OCI-LY7 (cell line): Measurements from ENCODE around the gene PALLD. TPM values are rescaled to one million over a fixed set of nuclear protein-coding genes. Genes with fewer than 3 reads are reported as not detected.

Experiments used
- BruUV-seq: library from RNA; stranded (reverse); fragments of 400-500 nt; replicated peaks from 2 replicates; lab custom pipeline; 2021; lab: Mats Ljungman, UMichigan
- CTCF ChIA-PET: fragments of 300-600 bp; sonication (Branson Sonifier 250); formaldehyde crosslinking; loops from one replicate; lab custom pipeline; 2022; ENCODE audit warnings: antibody characterized with exemption; ENCODE audit not compliant: unreplicated experiment; lab: Charles Lee
- POLR2A ChIA-PET: fragments of 300-600 bp; sonication (Branson Sonifier 250); formaldehyde crosslinking; loops from one replicate; lab custom pipeline; 2022; ENCODE audit warnings: antibody characterized with exemption; lab: Charles Lee
- DNase-seq: peaks from one replicate; pipeline ENCODE4 v3.0.0-alpha.2; 2015; ENCODE audit warnings: low spot score
- H2AFZ ChIP-seq: fragments of 200-600 bp; sonication (generic), shearing (Covaris generic); 2 replicates; pipeline ENCODE4 v1.6.1; 2014; ENCODE audit warnings: mild to moderate bottlenecking, antibody characterized with exemption, low read length, moderate library complexity
- H3K27ac ChIP-seq: fragments of 200-600 bp; sonication (generic); 2 replicates; pipeline ENCODE4 v1.5.1; 2014; ENCODE audit warnings: mixed run types, low read depth, mild to moderate bottlenecking, moderate library complexity, low read length, inconsistent platforms; ENCODE audit not compliant: poor library complexity, severe bottlenecking
- H3K36me3 ChIP-seq: fragments of 200-600 bp; sonication (generic); 2 replicates; pipeline ENCODE4 v1.6.1; 2014; ENCODE audit warnings: mild to moderate bottlenecking, antibody characterized with exemption, low read length, moderate library complexity, mixed read lengths; ENCODE audit not compliant: insufficient read depth
- H3K4me1 ChIP-seq: fragments of 200-600 bp; sonication (generic); 2 replicates; pipeline ENCODE4 v1.5.1; 2014; ENCODE audit warnings: mild to moderate bottlenecking, low read length; ENCODE audit not compliant: insufficient read depth, poor library complexity, severe bottlenecking
- H3K4me2 ChIP-seq: fragments of 200-600 bp; sonication (generic); 2 replicates; pipeline ENCODE4 v1.6.1; 2014; ENCODE audit warnings: mild to moderate bottlenecking, low read length
- H3K4me3 ChIP-seq: fragments of 200-600 bp; sonication (generic); 2 replicates; pipeline ENCODE4 v1.5.1; 2014; ENCODE audit warnings: mild to moderate bottlenecking, low read depth, low read length; ENCODE audit not compliant: poor library complexity, severe bottlenecking
- H3K79me2 ChIP-seq: fragments of 200-600 bp; sonication (generic); 2 replicates; pipeline ENCODE4 v1.6.1; 2016; ENCODE audit warnings: low read depth, mild to moderate bottlenecking, low read length, moderate library complexity, mixed read lengths; ENCODE audit not compliant: insufficient read depth
- H3K9me2 ChIP-seq: fragments of 200-600 bp; sonication (generic); 2 replicates; pipeline ENCODE4 v1.6.1; 2016; ENCODE audit warnings: mild to moderate bottlenecking, low read length, mixed read lengths; ENCODE audit not compliant: insufficient read depth
- H3K9me3 ChIP-seq: fragments of 200-600 bp; sonication (generic); 2 replicates; pipeline ENCODE4 v1.6.1; 2014; ENCODE audit warnings: mild to moderate bottlenecking, mixed run types, low read length, mixed read lengths
- H4K20me1 ChIP-seq: fragments of 200-600 bp; sonication (generic); 2 replicates; pipeline ENCODE4 v1.6.1; 2014; ENCODE audit warnings: mild to moderate bottlenecking, antibody characterized with exemption, low read length, moderate library complexity, mixed read lengths; ENCODE audit not compliant: insufficient read depth
- EZH2phosphoT487 ChIP-seq: fragments of 200-600 bp; sonication (generic); IDR thresholded peaks from 2 replicates; pipeline ENCODE4 v1.6.1; 2018; ENCODE audit warnings: low read depth, borderline replicate concordance, mild to moderate bottlenecking, mixed run types, antibody characterized with exemption, low read length, moderate library complexity, mixed read lengths
- intact Hi-C: fragments of 100-400 bp; cut with micrococcal nuclease; formaldehyde crosslinking; loops from one replicate; pipeline ENCODE4 v1.10.0; 2022; ENCODE audit not compliant: unreplicated experiment
- total RNA-seq, 2 experiments: library from RNA; depleted of rRNA in 1 of 2; stranded (reverse); fragments of >200 nt in 1 of 2; shearing (Covaris generic) in 1 of 2; gene quantifications; 2 replicates each; pipeline ENCODE4 v1.2.3, GENCODE V29; 2014 to 2022
- TF ChIP-seq, protein P1 (sequence below): fragments of 200-600 bp; sonication (generic); conservative IDR thresholded peaks from 2 replicates; pipeline ENCODE4 v1.5.1; 2014; ENCODE audit warnings: mild to moderate bottlenecking, antibody characterized with exemption, low read length, moderate library complexity, mixed read lengths

Gene PALLD
- total RNA-seq, 2 experiments from 2014 or later: 0.73 to 2.8 TPM

- H3K36me3 ChIP-seq: no peaks in the 10 kb centered on the region
- H3K4me2 ChIP-seq: no peak overlapping the region
- ChIA-PET POLR2A (no interaction called here), CTCF (no interaction called here)
- BruUV-seq: no TSS peak
- intact Hi-C loops: no loop called here
- H3K79me2 ChIP-seq: no peaks in the 10 kb centered on the region
- H3K4me3 ChIP-seq: no peak overlapping the region
- no peaks in the 10 kb centered on the region for H3K9me3 ChIP-seq
- no peak overlapping the region for H3K27ac ChIP-seq
- H2AFZ ChIP-seq: no peak overlapping the region
- H4K20me1 ChIP-seq: no peaks in the 10 kb centered on the region
- no peaks in the 10 kb centered on the region for H3K9me2 ChIP-seq
- H3K4me1 ChIP-seq: no peaks in the 10 kb centered on the region
- no peak for DNase-seq
- no peak for TF ChIP-seq EZH2phosphoT487
- TF ChIP-seq, protein P1, sequence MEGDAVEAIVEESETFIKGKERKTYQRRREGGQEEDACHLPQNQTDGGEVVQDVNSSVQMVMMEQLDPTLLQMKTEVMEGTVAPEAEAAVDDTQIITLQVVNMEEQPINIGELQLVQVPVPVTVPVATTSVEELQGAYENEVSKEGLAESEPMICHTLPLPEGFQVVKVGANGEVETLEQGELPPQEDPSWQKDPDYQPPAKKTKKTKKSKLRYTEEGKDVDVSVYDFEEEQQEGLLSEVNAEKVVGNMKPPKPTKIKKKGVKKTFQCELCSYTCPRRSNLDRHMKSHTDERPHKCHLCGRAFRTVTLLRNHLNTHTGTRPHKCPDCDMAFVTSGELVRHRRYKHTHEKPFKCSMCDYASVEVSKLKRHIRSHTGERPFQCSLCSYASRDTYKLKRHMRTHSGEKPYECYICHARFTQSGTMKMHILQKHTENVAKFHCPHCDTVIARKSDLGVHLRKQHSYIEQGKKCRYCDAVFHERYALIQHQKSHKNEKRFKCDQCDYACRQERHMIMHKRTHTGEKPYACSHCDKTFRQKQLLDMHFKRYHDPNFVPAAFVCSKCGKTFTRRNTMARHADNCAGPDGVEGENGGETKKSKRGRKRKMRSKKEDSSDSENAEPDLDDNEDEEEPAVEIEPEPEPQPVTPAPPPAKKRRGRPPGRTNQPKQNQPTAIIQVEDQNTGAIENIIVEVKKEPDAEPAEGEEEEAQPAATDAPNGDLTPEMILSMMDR: no peak
These were observed 285.6 kb downstream of the PALLD start for GRCh38 chr4:168782439-168782838.

DNA sequence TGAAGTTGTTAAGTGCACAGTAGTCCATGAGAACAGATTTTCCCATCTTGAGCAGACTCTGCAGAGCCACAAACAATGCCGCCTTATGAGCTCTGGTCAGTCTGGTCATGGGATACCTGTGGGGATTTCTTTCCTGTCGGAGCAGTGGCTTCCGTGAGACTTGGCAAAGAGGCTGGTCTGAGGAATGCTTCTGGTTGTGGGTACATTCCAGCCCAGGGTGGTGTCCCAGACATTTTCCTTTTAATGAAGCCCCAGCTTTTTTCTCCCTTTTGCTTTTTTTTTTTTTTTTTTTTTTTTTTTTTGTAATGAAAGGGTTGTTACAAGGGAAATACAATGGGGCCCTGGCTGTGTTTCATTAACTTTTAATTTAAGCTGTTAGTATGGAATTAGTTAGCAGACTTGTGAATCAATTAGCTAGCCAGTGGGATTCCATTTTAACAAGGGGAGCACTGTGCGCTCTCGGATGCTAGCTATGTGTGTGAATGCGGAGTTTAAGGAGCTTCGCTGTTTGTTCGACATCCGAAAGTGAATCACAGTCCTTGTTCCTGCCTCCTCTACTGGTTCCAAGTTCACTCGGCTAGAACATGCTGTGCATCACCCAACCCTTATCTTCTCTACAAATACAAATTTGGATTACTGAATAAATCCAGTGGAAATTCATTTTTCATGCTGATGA, 288.1 kb downstream of the PALLD start:
- Histone ChIP-seq H3K9me3 (no peaks in the 10 kb centered on the region), H3K4me3 (no peak overlapping the region), H3K36me3 (no peaks in the 10 kb centered on the region), H3K27ac (no peak overlapping the region), H3K4me2 (no peak overlapping the region), H3K9me2 (no peaks in the 10 kb centered on the region), H2AFZ (no peak overlapping the region), H3K79me2 (no peaks in the 10 kb centered on the region), H4K20me1 (no peaks in the 10 kb centered on the region), H3K4me1 (no peaks in the 10 kb centered on the region)
- intact Hi-C loops: no loop called here
- POLR2A ChIA-PET: interaction anchor here (0.6 to 0.7 kb wide), 2 partner anchors 57 to 129 kb away, joined by 3 to 5 read pairs; no protein-coding TSS in a partner anchor
- CTCF ChIA-PET: no interaction called here
- no TSS peak for BruUV-seq
- TF ChIP-seq EZH2phosphoT487: no peak
- TF ChIP-seq, protein P1: no peak
- DNase-seq: no peak

DNA sequence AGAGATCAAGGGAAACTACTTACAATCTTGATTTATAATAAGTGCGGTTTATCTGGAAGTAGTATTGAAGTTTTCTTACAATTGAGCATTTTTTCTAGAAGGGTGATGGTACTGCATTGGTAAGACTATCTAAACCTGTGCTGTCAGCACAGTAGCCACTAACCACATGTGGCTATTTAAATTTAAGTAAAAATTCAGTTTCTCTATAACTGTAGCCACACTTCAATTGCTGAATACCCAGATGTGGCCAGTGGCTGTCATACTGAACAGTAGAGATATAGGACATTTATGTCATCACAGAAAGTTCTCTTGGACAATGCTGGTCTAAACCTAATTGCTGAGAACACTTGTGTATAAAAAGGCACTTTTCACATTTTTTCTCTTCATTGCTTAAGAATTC, 290.5 kb downstream of the PALLD start:
- Histone ChIP-seq H3K79me2 (no peaks in the 10 kb centered on the region), H3K4me3 (no peak overlapping the region), H3K4me1 (no peaks in the 10 kb centered on the region), H3K4me2 (no peak overlapping the region), H3K36me3 (no peaks in the 10 kb centered on the region), H2AFZ (no peak overlapping the region), H3K27ac (no peak overlapping the region), H3K9me3 (no peaks in the 10 kb centered on the region), H3K9me2 (no peaks in the 10 kb centered on the region), H4K20me1 (no peaks in the 10 kb centered on the region)
- no TSS peak for BruUV-seq
- intact Hi-C loops: no loop called here
- POLR2A ChIA-PET: interaction anchor here (0.6 kb wide), 1 partner anchor 9 kb away, joined by 4 read pairs; no protein-coding TSS in a partner anchor
- CTCF ChIA-PET: no interaction called here
- DNase-seq: no peak
- TF ChIP-seq, protein P1: no peak
- TF ChIP-seq EZH2phosphoT487: no peak
